Hepatocyte (in vitro differentiated cells): ENCODE data around the gene GIPR. TPM values are rescaled to one million over a fixed set of nuclear protein-coding genes. Genes with fewer than 3 reads are reported as not detected.

Source experiments
- DNase-seq: peaks from one replicate; pipeline ENCODE4 v3.0.0-alpha.2; 2016; ENCODE audit warnings: low spot score
- H2AFZ ChIP-seq: fragments of 200-600 bp; sonication (generic); 2 replicates; pipeline ENCODE4 v1.6.0; 2016; ENCODE audit warnings: antibody characterized with exemption, mild to moderate bottlenecking
- H3K27ac ChIP-seq: fragments of 200-600 bp; sonication (generic); 2 replicates; pipeline ENCODE4 v1.5.1; 2016; ENCODE audit warnings: mild to moderate bottlenecking
- H3K27me3 ChIP-seq: fragments of 200-600 bp; sonication (generic); 2 replicates; pipeline ENCODE4 v1.6.1; 2016
- H3K36me3 ChIP-seq: fragments of 200-600 bp; sonication (generic); replicated peaks from 2 replicates; pipeline ENCODE4 v1.5.1; 2016; ENCODE audit warnings: low read depth; ENCODE audit not compliant: insufficient read depth
- H3K4me1 ChIP-seq: fragments of 200-600 bp; sonication (generic); 2 replicates; pipeline ENCODE4 v1.5.1; 2016; ENCODE audit warnings: mild to moderate bottlenecking, moderate library complexity; ENCODE audit not compliant: insufficient read depth
- H3K4me2 ChIP-seq: fragments of 200-600 bp; sonication (generic); 2 replicates; pipeline ENCODE4 v1.6.0; 2016
- H3K4me3 ChIP-seq: fragments of 200-600 bp; sonication (generic); 2 replicates; pipeline ENCODE4 v1.5.1; 2016; ENCODE audit warnings: mild to moderate bottlenecking
- H3K79me2 ChIP-seq: fragments of 200-600 bp; sonication (generic); 2 replicates; pipeline ENCODE4 v1.6.0; 2017; ENCODE audit warnings: mild to moderate bottlenecking
- H3K9me2 ChIP-seq: fragments of 200-600 bp; sonication (generic); replicated peaks from 2 replicates; pipeline ENCODE4 v1.6.0; 2017; ENCODE audit warnings: mild to moderate bottlenecking; ENCODE audit not compliant: insufficient read depth
- H3K9me3 ChIP-seq: fragments of 200-600 bp; sonication (generic); 2 replicates; pipeline ENCODE4 v1.5.1; 2016; ENCODE audit warnings: low read depth, mild to moderate bottlenecking
- H4K20me1 ChIP-seq: fragments of 200-600 bp; sonication (generic); 2 replicates; pipeline ENCODE4 v1.6.0; 2016; ENCODE audit warnings: mild to moderate bottlenecking; ENCODE audit not compliant: insufficient read depth, poor library complexity, severe bottlenecking
- CTCF ChIP-seq: fragments of 200-600 bp; sonication (generic); IDR thresholded peaks from 2 replicates; pipeline ENCODE4 v1.5.1; 2016; ENCODE audit warnings: antibody characterized with exemption, mild to moderate bottlenecking; ENCODE audit not compliant: poor library complexity
- EZH2 ChIP-seq: fragments of 200-600 bp; sonication (generic); IDR thresholded peaks from 2 replicates; pipeline ENCODE4 v1.6.1; 2016; ENCODE audit warnings: antibody characterized with exemption, mild to moderate bottlenecking, borderline replicate concordance
- EZH2phosphoT487 ChIP-seq: fragments of 200-600 bp; sonication (generic); IDR thresholded peaks from one replicate; pipeline ENCODE4 v1.6.1; 2018; ENCODE audit warnings: antibody characterized with exemption, mild to moderate bottlenecking, low read depth, moderate library complexity; ENCODE audit not compliant: unreplicated experiment, severe bottlenecking
- WGBS: methylation state at CpG from one replicate; pipeline ENCODE4 v1.1.6; 2016; ENCODE audit warnings: low lambda C conversion rate; ENCODE audit errors: missing lambda C conversion rate; 5-methylcytosine and 5-hydroxymethylcytosine counted together
- polyA plus RNA-seq: library from polyadenylated mRNA; unstranded; fragments of >200 nt; fragmentation: Nextera tagmentation; extraction: Ambion mirVana; gene quantifications from 2 replicates; pipeline ENCODE4 v1.2.1, GENCODE V29; 2016
- total RNA-seq: library from RNA; depleted of rRNA; stranded (reverse); fragments of >200 nt; gene quantifications from 2 replicates; pipeline ENCODE4 v1.2.3, GENCODE V29; 2014

GIPR gene
- total RNA-seq: 1.8 and 2.7 TPM in 2 replicates
- polyA plus RNA-seq: 5.6 and 6.7 TPM in 2 replicates

GRCh38 chr19:45667620-45668341, at the start of gene GIPR:
Gene GIPR (plus strand): TSS chr19:45668221. CDS start chr19:45669521, 1,300 bp downstream.
- H3K4me3 ChIP-seq: peak within 1 kb of the TSS; percentile 80
- no peak for TF ChIP-seq EZH2phosphoT487
- TF ChIP-seq CTCF: no peak
- no peak for TF ChIP-seq EZH2
- no peaks in the 10 kb centered on the region for H3K79me2 ChIP-seq
- no peaks in the 10 kb centered on the region for H3K36me3 ChIP-seq
- peak within 1 kb of the TSS; percentile 97 for H3K4me2 ChIP-seq
- no peaks in the 10 kb centered on the region for H3K9me2 ChIP-seq
- peaks cover 9% of the 10 kb centered on the region for H3K27me3 ChIP-seq
- H4K20me1 ChIP-seq: no peaks in the 10 kb centered on the region
- H3K4me1 ChIP-seq: peaks cover 12% of the 10 kb centered on the region
- no peaks in the 10 kb centered on the region for H3K9me3 ChIP-seq
- 28% methylated on average over 7 of the region's 15 CpGs for WGBS
- H3K27ac ChIP-seq: peak within 1 kb of the TSS; percentile 87
- peak within 1 kb of the TSS; percentile 95 for H2AFZ ChIP-seq
- DNase-seq: peak; percentile 81

- no peak for TF ChIP-seq EZH2phosphoT487
- no peak for TF ChIP-seq EZH2
- TF ChIP-seq CTCF: no peak
- no peak for DNase-seq
- no peaks in the 10 kb centered on the region for H3K79me2 ChIP-seq
- H3K36me3 ChIP-seq: no peaks in the 10 kb centered on the region
- no peaks in the 10 kb centered on the region for H3K9me2 ChIP-seq
- H2AFZ ChIP-seq: no peak overlapping the region
- no peak overlapping the region for H3K4me2 ChIP-seq
- no peaks in the 10 kb centered on the region for H4K20me1 ChIP-seq
- WGBS: 97% methylated on average over 15 of the region's 17 CpGs
- no peak overlapping the region for H3K4me3 ChIP-seq
- H3K4me1 ChIP-seq: no peaks in the 10 kb centered on the region
- H3K9me3 ChIP-seq: no peaks in the 10 kb centered on the region
- H3K27ac ChIP-seq: no peak overlapping the region
- no peaks in the 10 kb centered on the region for H3K27me3 ChIP-seq
These were observed 46.6 kb upstream of the GIPR start for GRCh38 chr19:45621389-45621788.

- WGBS: 95% methylated on average over 6 of the region's 6 CpGs
- H2AFZ ChIP-seq: no peak overlapping the region
- DNase-seq: no peak
- H3K79me2 ChIP-seq: no peaks in the 10 kb centered on the region
- no peaks in the 10 kb centered on the region for H3K9me3 ChIP-seq
- H4K20me1 ChIP-seq: no peaks in the 10 kb centered on the region
- TF ChIP-seq EZH2phosphoT487 (no peak), EZH2 (no peak), CTCF (no peak)
- no peaks in the 10 kb centered on the region for H3K36me3 ChIP-seq
- no peaks in the 10 kb centered on the region for H3K9me2 ChIP-seq
- no peak overlapping the region for H3K27ac ChIP-seq
- H3K4me2 ChIP-seq: no peak overlapping the region
- H3K4me1 ChIP-seq: no peaks in the 10 kb centered on the region
- no peaks in the 10 kb centered on the region for H3K27me3 ChIP-seq
- no peak overlapping the region for H3K4me3 ChIP-seq
These were observed 46.0 kb upstream of the GIPR start for GRCh38 chr19:45621976-45622503.
